HG03571 (cell line): ENCODE data around the gene KRT222.

ENCODE experiments used
- ATAC-seq: cut with Tn5 transposase; IDR thresholded peaks from one replicate; pipeline ENCODE4 v1.9.1; 2021; ENCODE audit not compliant: unreplicated experiment

The KRT222 gene

DNA sequence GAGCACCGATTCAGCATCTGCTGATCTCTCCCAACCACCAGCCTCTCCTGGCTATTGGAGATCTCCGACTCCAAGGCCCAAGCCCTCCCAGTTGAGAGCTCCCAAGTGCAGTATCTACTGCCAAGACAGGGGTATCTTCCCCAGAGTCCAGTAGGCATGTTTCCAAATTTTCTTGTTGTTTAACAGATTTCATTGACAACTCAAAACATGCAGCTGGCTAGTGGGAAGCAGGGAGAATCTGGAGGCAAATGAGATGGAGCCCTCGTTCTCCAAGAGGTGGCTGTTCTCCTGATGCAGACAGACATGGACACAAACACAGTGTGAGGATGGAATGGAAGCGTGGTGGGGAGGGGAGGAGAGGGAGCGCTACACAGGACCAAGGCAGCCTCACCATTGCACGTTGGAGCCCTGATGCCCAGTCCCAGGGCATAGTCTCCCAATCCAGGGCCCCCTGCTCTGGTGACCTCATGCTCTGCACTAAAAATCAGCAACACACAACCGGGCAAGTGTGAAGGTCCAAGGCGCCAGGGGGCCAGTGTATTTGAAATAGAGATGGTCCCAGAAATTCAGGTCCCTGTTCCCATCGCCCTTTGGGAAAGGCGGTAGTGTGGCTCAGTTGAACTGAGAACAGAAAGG is 49.0 kb downstream of the KRT222 start:
- no peak for ATAC-seq

DNA sequence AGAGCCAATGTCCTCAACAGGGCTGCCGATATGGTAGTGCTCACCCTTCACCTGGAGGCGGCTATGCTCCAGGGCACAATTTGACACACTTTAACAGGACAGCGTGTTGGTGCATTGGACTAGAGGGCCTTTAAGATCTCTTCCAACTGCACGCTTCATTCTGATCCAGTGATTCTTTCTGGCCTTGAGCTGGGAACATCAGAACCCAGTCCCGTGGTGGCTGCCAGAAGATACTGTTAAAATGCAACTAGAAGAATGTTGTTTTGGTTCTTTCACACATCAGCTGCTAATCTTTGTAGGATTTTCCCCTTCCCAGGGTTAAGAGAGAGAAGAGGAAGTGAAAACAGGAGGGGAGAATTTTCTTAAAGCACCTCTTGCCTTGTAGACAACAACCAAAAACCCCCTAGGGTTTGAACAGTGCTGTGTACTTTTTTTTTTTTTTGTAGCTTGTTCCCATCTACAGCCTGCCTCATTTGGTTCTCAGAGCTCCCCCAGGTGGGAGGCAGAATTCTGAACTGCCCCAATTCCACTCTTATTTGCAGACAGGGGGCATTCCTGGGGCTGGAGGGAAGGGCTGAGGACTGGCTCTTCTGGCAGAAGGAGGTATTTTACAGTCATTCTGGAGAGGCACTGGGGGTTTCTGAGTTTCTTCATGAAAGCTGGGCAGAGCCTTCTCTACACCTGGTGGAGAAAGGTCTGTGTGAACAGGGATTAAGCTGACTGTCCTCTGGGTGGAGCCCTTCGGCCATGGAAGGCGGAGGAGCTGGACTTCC is 49.7 kb downstream of the KRT222 start:
- peak; percentile 61 for ATAC-seq

- peak; percentile 7 for ATAC-seq
Measured at GRCh38 chr17:40614431-40615067, 50.4 kb downstream of the KRT222 start.

GRCh38 chr17:40613467-40614154 is 51.4 kb downstream of the KRT222 start:
- ATAC-seq = no peak

- no peak for ATAC-seq
Measured at GRCh38 chr17:40612599-40613244, 52.3 kb downstream of the KRT222 start.

- no peak for ATAC-seq
Measured at GRCh38 chr17:40611840-40612474, 53.0 kb downstream of the KRT222 start.

GRCh38 chr17:40610359-40610758 is 54.6 kb downstream of the KRT222 start:
- no peak for ATAC-seq

DNA sequence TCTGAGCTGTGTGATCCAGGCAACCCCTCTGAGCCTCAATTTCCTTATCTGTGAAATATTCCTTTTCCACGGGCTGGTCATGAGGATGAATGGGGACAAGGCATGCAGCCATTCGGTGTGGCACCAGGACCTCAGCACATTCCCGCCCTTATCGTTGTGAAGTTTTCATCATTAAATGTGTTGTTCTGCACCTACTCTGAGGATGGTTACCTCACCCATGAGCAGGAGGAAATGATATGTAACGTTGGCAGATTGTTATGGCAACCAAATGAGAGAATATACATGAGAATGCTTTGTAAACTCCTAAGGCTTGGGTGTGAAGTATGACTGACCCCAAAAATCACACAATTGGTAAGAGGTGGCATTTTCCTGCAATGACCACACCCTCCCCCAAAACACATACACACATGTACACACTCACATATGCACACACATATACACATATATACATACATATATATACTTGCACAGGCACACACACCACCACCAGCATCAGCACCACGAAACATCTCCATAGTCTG is 56.9 kb downstream of the KRT222 start:
- ATAC-seq = no peak

- ATAC-seq = no peak
Measured at GRCh38 chr17:40607641-40608040, 57.3 kb downstream of the KRT222 start.

GRCh38 chr17:40606548-40607353 is 58.2 kb downstream of the KRT222 start:
- no peak for ATAC-seq

DNA sequence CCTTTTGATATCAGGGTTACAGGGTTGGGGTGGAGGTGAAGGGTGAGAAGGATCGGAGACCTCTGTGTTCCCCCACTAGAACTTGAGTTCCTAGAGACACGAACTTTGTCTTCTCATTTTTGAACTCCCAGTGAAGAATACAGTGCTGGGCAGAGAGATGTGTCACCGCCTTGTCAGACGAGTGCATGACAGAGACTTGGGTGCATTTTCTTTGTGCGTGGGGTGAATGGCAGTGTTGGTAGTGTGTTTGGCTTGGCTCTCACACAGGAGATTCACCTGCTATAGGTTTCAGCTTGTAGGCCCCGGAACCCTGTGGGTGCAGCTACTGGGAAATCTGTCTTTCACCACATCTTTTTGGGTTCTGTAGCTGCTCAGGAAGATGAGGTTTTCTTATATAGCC is 59.7 kb downstream of the KRT222 start:
- ATAC-seq = no peak
